Left lung (tissue), 10 donors: ENCODE data around the gene CMKLR1. TPM values are rescaled to one million over a fixed set of nuclear protein-coding genes. Genes with fewer than 3 reads are reported as not detected.
A peak's percentile ranks its signal among the peaks of the same experiment; 100 is the strongest.

Source experiments
- ATAC-seq: fragments of 200-7000 bp; cut with Tn5 transposase; one replicate; pipeline ENCODE4 v1.9.1; 2020; ENCODE audit warnings: moderate library complexity
- DNase-seq, 4 donors: peaks; one replicate each; pipeline ENCODE4 v3.0.0-alpha.2; 2013 to 2020
- H3K27ac ChIP-seq, 2 donors: fragments of 200-600 bp; sonication (generic) in 1 of 2; one replicate each; pipeline versions ENCODE4 v1.5.0 to v1.8.0; 2020 to 2021
- H3K27me3 ChIP-seq, 2 donors: fragments of 200-600 bp; sonication (generic) in 1 of 2; one replicate each; pipeline versions ENCODE4 v1.5.0 to v1.8.0; 2020 to 2021
- H3K36me3 ChIP-seq, 2 donors: fragments of 200-600 bp; sonication (generic) in 1 of 2; one replicate each; pipeline versions ENCODE4 v1.5.0 to v1.8.0; 2020 to 2021
- H3K4me1 ChIP-seq, 2 donors: fragments of 200-600 bp; one replicate each; pipeline ENCODE4 v1.8.0; 2021
- H3K4me3 ChIP-seq, 2 donors: fragments of 200-600 bp; sonication (generic) in 1 of 2; one replicate each; pipeline versions ENCODE4 v1.5.0 to v1.8.0; 2020 to 2021; ENCODE audit warnings: mild to moderate bottlenecking in 1 of 2
- H3K9me3 ChIP-seq, 2 donors: fragments of 200-600 bp; sonication (generic) in 1 of 2; one replicate each; pipeline versions ENCODE4 v1.5.0 to v1.8.0; 2020 to 2021
- intact Hi-C, 2 donors: fragments of 100-400 bp; cut with DNase I; formaldehyde crosslinking; loops; one replicate each; pipeline versions ENCODE4 v1.11.2 to v1.14.2; 2022
- polyA plus RNA-seq, 6 donors: library from polyadenylated mRNA; unstranded; fragments of 120-200 nt; gene quantifications; one replicate each; pipeline ENCODE4 v1.2.1, GENCODE V29; 2013; ENCODE audit not compliant: insufficient read length in 6 of 6
- total RNA-seq, 2 donors: library from RNA; stranded (reverse); fragmentation: NEBNext Ultra II Directional; extraction: Animal tissue kit (Norgen Biotek cat#: 25700); gene quantifications; one replicate each; pipeline ENCODE4 v1.2.1, GENCODE V29; 2021
- TF ChIP-seq, protein P1 (sequence below), 2 donors: fragments of 200-600 bp; sonication (generic) in 1 of 2; IDR thresholded peaks; one replicate each; pipeline versions ENCODE4 v1.5.0 to v1.8.0; 2021; ENCODE audit warnings: antibody characterized with exemption in 2 of 2
- donor health status: DM: no; HTN: yes; CAD: no.
- donor health status: DM: no; HTN: no; CAD: no.

The CMKLR1 gene
- total and polyA plus RNA-seq, 8 donors, result 10.1 to 31.2 (median 12.9) TPM

DNA sequence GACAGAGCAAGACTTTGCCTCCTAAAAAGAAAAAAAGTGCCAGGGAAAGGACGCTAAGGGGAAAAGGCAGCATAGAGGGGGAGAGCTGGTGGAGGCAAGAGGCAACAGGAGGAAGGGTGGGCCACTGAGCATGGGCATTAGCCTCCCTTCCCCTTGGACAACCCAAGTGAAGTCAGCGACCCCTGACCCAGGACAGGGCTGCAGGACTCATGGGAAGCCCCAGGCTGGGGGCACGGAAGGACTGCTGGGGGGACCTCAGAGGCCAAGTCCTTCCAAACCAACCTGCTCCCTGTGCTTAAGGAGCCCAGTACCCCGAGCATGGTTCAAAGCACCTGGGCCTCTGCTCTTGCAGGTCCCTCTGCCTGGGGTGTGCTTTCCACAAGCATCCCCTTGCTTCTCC, 27.5 kb downstream of the CMKLR1 start:
- no peak overlapping the region for H3K4me3 ChIP-seq
- no peaks in the 10 kb centered on the region for H3K9me3 ChIP-seq
- intact Hi-C loops, result no loop called here
- H3K27ac ChIP-seq, result peak overlapping the region in 1 of 2 donors; percentile 76
- TF ChIP-seq, protein P1, sequence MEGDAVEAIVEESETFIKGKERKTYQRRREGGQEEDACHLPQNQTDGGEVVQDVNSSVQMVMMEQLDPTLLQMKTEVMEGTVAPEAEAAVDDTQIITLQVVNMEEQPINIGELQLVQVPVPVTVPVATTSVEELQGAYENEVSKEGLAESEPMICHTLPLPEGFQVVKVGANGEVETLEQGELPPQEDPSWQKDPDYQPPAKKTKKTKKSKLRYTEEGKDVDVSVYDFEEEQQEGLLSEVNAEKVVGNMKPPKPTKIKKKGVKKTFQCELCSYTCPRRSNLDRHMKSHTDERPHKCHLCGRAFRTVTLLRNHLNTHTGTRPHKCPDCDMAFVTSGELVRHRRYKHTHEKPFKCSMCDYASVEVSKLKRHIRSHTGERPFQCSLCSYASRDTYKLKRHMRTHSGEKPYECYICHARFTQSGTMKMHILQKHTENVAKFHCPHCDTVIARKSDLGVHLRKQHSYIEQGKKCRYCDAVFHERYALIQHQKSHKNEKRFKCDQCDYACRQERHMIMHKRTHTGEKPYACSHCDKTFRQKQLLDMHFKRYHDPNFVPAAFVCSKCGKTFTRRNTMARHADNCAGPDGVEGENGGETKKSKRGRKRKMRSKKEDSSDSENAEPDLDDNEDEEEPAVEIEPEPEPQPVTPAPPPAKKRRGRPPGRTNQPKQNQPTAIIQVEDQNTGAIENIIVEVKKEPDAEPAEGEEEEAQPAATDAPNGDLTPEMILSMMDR (IDR thresholded peaks at IDR 0.05), result no peak
- no peaks in the 10 kb centered on the region for H3K36me3 ChIP-seq
- H3K4me1 ChIP-seq, result peaks cover 29 to 83% of the 10 kb centered on the region in 2 donors
- no peaks in the 10 kb centered on the region for H3K27me3 ChIP-seq
- ATAC-seq (no peak), DNase-seq (no peak)

DNA sequence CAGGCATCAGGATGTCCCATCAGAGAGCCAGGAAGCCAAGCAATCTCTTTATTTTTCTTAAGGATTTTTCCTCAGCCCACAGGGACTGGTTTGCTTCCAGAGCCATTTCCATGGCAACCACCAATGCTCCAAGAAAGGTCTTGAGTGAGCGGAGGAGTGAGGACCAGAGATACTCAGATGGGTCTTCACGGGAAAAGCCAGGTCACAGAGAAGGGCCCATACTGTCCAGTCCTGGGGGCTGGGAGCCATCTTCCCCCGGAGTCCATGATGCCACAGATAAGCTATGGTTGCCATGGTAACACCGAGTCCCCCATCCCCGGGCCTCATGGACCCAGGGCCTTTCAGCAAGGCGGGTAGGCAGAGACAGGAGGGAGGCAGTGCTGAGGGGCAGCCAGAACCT, 28.6 kb downstream of the CMKLR1 start:
- TF ChIP-seq, protein P1 (IDR thresholded peaks at IDR 0.05), result no peak
- intact Hi-C loops, result no loop called here
- H3K9me3 ChIP-seq, result no peaks in the 10 kb centered on the region
- H3K4me3 ChIP-seq, result no peak overlapping the region
- ATAC-seq (no peak), DNase-seq (no peak)
- H3K27ac ChIP-seq, result no peak overlapping the region
- H3K27me3 ChIP-seq, result no peaks in the 10 kb centered on the region
- no peaks in the 10 kb centered on the region for H3K36me3 ChIP-seq
- peaks cover 39 to 83% of the 10 kb centered on the region in 2 donors for H3K4me1 ChIP-seq

DNA sequence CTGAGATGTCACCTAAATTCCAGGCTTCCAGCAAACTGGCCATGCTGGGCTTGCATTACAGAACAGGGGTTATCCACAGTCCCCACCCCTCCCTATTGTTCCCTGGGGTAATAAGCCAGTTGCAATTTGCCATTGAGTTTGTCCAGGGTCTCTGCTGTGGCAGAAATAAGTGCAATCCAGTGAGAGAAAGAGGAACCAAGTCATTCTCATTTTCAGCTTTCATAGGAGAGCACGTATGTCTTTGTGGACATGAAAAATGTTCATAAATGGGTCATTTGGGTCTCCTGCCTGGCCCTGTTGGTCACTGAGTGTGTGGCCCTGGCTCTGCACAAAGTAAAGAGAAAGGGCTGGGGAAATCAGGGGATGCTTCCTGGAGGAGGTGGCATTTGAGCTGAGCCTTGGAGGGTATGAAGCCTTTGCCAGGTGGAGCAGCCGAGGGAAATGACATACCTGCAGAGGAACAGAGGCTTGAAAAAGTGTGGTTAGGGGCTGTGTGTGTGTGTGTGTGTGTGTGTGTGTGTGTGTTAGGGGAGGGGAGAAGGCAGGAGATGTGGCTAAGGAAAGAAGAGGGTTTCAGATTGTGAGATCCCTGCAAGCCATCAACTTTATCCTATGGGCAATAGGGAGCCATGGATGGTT, 29.3 kb downstream of the CMKLR1 start:
- H3K4me1 ChIP-seq, result peaks cover 45 to 83% of the 10 kb centered on the region in 2 donors
- no peaks in the 10 kb centered on the region for H3K27me3 ChIP-seq
- intact Hi-C loops, result no loop called here
- ATAC-seq (no peak), DNase-seq (no peak)
- TF ChIP-seq, protein P1 (IDR thresholded peaks at IDR 0.05), result no peak
- no peak overlapping the region for H3K27ac ChIP-seq
- H3K36me3 ChIP-seq, result no peaks in the 10 kb centered on the region
- H3K4me3 ChIP-seq, result no peak overlapping the region
- no peaks in the 10 kb centered on the region for H3K9me3 ChIP-seq

DNA sequence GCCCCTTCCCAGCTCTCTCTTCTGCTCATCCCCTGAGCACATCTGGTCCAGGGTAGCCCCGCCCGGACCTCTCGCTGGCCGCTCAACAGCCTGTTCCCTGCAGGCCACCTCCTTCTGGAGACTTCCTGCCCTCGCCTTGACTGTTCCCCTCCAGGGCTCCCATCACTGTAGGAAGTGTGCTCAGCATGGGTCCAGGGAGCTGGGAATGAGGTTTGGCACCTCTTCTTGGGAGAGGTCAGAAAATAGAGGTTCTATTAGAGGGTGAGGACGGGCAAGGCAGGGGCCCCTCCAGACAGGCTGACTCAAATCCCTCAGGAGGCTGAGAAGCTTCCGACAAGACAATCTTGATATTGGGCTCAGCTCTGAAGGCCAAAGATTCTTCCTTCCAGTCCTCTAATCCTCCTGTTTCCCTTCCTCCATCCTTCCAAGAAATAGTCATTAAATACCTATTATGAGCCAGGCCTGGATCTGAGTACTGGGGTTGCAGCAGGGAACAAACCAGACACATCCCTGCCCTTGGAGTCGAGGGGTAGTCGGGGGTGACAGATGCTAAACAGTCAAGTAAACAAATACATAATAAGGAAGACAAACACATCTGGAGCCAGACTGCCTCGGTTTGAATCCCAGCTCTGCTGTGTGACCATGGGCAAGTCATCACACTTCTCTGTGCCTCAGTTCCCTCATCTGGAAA, 30.6 kb downstream of the CMKLR1 start:
- Histone ChIP-seq H3K36me3 (no peaks in the 10 kb centered on the region), H3K27me3 (no peaks in the 10 kb centered on the region), H3K9me3 (no peaks in the 10 kb centered on the region), H3K4me1 (peaks cover 47 to 84% of the 10 kb centered on the region in 2 donors), H3K27ac (peak overlapping the region in 1 of 2 donors; percentile 23), H3K4me3 (no peak overlapping the region)
- ATAC-seq (no peak), DNase-seq (no peak)
- intact Hi-C loops, result no loop called here
- TF ChIP-seq, protein P1 (IDR thresholded peaks at IDR 0.05), result no peak

DNA sequence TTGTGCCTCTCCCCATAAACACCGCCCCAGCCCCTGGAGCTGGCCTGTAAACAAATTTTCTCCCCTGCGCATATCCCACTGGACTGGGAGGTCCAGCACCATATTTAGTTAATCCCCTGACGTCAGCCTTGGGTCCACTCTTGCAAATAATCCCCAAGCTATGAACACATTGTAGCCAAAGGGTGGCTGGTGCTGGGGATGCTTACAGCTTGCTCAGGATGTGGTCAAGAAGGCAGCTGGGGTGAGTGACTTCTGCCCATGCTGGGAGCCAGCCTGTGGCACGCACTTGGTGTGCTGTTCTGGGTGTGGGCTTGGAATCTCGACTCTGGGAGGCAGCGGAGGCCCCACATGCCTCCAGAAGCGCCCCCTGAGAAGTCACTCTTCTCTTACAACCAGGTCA, 32.1 kb downstream of the CMKLR1 start:
- peaks cover 43 to 84% of the 10 kb centered on the region in 2 donors for H3K4me1 ChIP-seq
- intact Hi-C loops, result no loop called here
- H3K27me3 ChIP-seq, result no peaks in the 10 kb centered on the region
- DNase-seq (no peak), ATAC-seq (no peak)
- H3K4me3 ChIP-seq, result no peak overlapping the region
- H3K36me3 ChIP-seq, result no peaks in the 10 kb centered on the region
- TF ChIP-seq, protein P1 (IDR thresholded peaks at IDR 0.05), result no peak
- no peaks in the 10 kb centered on the region for H3K9me3 ChIP-seq
- H3K27ac ChIP-seq, result peak overlapping the region in 1 of 2 donors; percentile 76
